ENCODE results near the gene HRH2. TPM values are rescaled to one million over a fixed set of nuclear protein-coding genes. Genes with fewer than 3 reads are reported as not detected.

HRH2 gene
- total RNA-seq, 2 donors from 2014 or later = 0.78 TPM; not detected in 1

GRCh38 chr5:175655411-175655810, 2.5 kb upstream of the HRH2 start:
- Histone ChIP-seq H3K4me3 (no peak overlapping the region), H3K9me3 (no peaks in the 10 kb centered on the region), H3K36me3 (replicated peaks in 1 of 2; ENCODE audit: insufficient read depth in 1 of 2, low read depth in 2 of 2) (no peaks in the 10 kb centered on the region), H3K27ac (no peak overlapping the region), H3K4me1 (peaks cover 12% of the 10 kb centered on the region), H3K27me3 (peaks cover 0 to 12% of the 10 kb centered on the region in 2 donors)
- 62 to 80% methylated on average over 2 of the region's 2 CpGs for WGBS, 2 donors
- intact Hi-C loops (cut with DNase I) = no loop called here
- TF ChIP-seq CTCF (IDR thresholded peaks at IDR 0.05) (no peak), POLR2A (IDR thresholded peaks at IDR 0.05) (no peak)
- ATAC-seq = no peak
- DNase-seq = no peak

GRCh38 chr5:175656966-175657365, 905 bp upstream of the HRH2 start:
- intact Hi-C loops (cut with DNase I) = no loop called here
- Histone ChIP-seq H3K27me3 (peaks cover 0 to 12% of the 10 kb centered on the region in 2 donors), H3K36me3 (replicated peaks in 1 of 2; ENCODE audit: insufficient read depth in 1 of 2, low read depth in 2 of 2) (no peaks in the 10 kb centered on the region)

GRCh38 chr5:175658299-175659145, 651 bp downstream of the HRH2 start:
- ATAC-seq = no peak
- Histone ChIP-seq H3K36me3 (replicated peaks in 1 of 2; ENCODE audit: insufficient read depth in 1 of 2, low read depth in 2 of 2) (no peaks in the 10 kb centered on the region), H3K4me1 (peaks cover 12% of the 10 kb centered on the region), H3K27me3 (peaks cover 0 to 12% of the 10 kb centered on the region in 2 donors), H3K9me3 (no peaks in the 10 kb centered on the region), H3K27ac (no peak overlapping the region), H3K4me3 (peak overlapping the region in 1 of 2 donors; percentile 15)
- intact Hi-C loops (cut with DNase I) = no loop called here
- whole genome bisulfite sequencing, 2 donors = 29 to 51% methylated on average over 12 to 41 of the region's 41 CpGs
- DNase-seq = no peak
- TF ChIP-seq POLR2A (IDR thresholded peaks at IDR 0.05) = no peak
- no peak for TF ChIP-seq CTCF (IDR thresholded peaks at IDR 0.05)

More at GRCh38 chr5:175656966-175657365, 905 bp upstream of the HRH2 start:
- no peak overlapping the region for H3K4me3 ChIP-seq
- 68 to 69% methylated on average over 7 to 8 of the region's 8 CpGs for WGBS, 2 donors
- H3K4me1 ChIP-seq = peaks cover 12% of the 10 kb centered on the region
- no peaks in the 10 kb centered on the region for H3K9me3 ChIP-seq
- ATAC-seq (no peak), DNase-seq (no peak)
- H3K27ac ChIP-seq = no peak overlapping the region
- TF ChIP-seq CTCF (IDR thresholded peaks at IDR 0.05) (no peak), POLR2A (IDR thresholded peaks at IDR 0.05) (no peak)

- Histone ChIP-seq H3K36me3 (replicated peaks in 1 of 2; ENCODE audit: insufficient read depth in 1 of 2, low read depth in 2 of 2) (no peaks in the 10 kb centered on the region), H3K4me3 (no peak overlapping the region), H3K27me3 (peaks cover 0 to 12% of the 10 kb centered on the region in 2 donors), H3K4me1 (peaks cover 12% of the 10 kb centered on the region), H3K9me3 (no peaks in the 10 kb centered on the region), H3K27ac (no peak overlapping the region)
- DNase-seq = no peak
- no peak for ATAC-seq
- intact Hi-C loops (cut with DNase I) = no loop called here
- TF ChIP-seq POLR2A (IDR thresholded peaks at IDR 0.05) = no peak
- 81% methylated on average over 13 of the region's 13 CpGs for WGBS, 2 donors
These were observed 1.8 kb downstream of the HRH2 start for GRCh38 chr5:175659546-175660253.

Data from body of pancreas (tissue), 4 donors.